Stimulated activated CD4-positive, alpha-beta T cell treated with anti-CD3 and anti-CD28 coated beads, Interleukin-1b, Interleukin-23, amount 100 ng/mL, for 1 hour (primary cell): Measurements from ENCODE around the gene AKAP13.

Experiments
- DNase-seq, 2 donors: peaks; one replicate each; pipeline ENCODE4 v3.0.0-alpha.2; 2020; ENCODE audit warnings: low read depth in 2 of 2

The AKAP13 gene

DNA sequence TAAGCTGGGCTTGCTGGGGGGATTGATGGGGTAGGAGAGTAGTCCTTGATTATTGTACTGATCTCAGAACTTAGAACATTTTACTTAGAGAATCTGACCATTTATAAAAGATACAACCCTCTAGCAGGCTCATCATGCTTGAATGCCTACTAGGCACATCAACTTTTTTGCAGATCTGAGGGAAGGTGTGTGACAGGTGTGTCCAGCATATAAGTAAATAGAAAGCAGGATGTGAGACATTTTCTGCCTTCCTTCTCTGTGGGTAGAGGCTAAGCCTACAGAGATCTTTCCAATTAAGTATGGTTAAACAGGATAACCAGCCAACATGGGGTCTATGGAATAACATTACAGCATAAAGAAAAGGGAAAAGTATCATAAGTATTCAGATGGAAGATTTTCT, 159.1 kb downstream of the AKAP13 start:
- no peak for DNase-seq

DNA sequence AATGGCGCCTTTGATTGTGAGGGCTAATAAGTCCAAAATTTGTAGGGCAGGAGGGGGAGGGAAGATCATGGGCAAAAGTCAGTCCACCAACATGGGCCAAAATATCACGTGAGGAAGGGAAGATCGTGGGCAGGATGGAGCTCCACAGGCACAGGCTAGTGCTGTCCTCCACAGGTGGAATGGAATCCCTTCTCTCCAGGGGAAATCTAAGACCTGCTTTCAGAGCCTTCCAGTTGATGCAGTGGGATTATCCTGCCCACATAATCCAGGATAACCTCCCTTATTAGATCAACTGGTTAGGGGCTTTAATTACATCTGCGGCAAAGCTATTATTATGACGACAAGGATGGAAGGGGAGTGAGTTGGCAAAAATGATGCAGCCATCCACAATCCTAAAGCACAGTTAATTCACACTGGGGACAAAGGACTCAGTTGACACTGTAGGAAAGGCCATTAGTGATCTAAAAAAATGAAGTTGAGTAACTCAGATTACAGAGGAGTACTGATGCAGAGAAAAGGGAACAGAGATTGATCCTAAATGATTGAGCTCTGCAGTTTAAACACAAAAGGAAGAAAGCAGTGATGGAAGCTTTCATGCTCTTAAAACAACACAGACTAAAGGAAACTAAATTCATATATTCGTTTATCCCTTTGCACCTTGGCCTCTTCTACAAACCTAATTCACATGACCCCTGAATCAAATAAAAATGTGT, 159.8 kb downstream of the AKAP13 start:
- no peak for DNase-seq

DNA sequence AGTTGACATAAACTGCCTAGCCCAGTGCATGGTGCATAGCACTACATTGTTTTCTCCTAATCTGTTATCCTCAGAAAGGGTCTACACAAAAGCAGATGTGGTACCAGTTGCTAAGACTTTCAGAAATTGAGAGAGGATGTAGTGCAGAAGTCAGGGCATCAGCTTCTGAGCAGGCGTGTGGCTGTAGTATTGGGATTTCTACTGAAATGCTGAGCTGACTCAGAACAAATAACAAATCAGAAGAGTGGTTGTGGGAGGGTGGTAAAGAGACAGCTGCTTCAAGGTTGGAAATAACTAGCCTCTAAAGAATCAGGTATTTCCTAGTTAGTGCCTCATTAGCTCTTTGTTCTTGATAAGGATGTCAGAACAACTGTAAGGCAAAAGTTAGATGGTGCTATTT, 161.3 kb downstream of the AKAP13 start:
- no peak for DNase-seq

DNA sequence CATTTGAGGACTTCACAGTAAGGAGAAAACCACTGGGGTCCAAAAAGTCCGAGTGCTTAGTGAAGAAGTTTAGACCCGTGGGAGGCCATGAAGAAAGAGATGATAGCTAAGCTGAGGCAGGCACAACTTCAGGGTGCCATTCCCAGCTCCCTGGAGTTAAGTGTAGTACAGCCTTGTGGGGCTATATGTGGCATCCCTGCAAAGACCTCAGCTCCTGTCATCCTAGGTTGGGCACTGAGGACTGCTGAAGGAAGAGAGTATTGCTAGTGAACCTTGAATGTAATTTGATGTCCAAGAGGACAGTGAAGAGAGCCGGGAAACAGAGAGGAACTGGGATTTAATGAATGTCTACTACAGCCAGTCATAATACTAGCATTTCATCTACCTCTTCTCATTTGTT, 162.1 kb downstream of the AKAP13 start:
- DNase-seq = no peak

DNA sequence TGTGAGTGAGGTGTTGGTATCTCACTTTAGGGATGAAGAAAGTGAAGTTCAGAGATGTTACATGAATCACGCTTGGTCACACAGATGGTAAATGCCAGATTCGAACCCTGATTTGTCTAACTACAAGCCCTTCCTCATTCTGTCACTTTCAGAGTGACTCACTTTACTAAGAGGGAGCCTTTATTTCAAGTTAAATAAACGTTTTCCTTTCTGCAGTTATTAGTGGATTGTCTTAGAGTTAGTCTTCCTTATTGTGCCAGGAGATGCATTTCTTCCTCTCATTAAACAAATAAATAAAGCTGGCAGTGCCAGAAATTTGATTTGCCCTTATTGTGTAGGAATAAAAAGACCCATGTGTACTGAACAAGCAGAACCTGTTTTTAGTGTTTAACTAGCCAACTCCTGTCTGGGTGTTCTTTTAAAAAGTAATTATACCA, 162.5 kb downstream of the AKAP13 start:
- no peak for DNase-seq

DNA sequence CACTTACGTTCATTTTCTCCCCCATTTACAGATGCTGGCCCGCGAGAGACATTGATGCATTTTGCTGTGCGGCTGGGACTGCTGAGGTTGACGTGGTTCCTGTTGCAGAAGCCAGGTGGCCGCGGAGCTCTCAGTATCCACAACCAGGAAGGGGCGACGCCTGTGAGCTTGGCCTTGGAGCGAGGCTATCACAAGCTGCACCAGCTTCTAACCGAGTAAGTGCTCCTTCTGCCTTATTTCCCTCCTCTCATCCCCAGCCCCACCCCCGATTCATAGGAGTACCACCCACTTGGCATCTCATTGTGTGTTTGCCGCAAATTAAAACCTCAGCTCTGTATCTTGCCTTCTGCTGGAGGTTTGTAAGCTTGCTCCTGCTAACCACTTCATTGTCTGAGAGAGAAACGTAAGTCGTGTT, 163.3 kb downstream of the AKAP13 start:
- DNase-seq = no peak

DNA sequence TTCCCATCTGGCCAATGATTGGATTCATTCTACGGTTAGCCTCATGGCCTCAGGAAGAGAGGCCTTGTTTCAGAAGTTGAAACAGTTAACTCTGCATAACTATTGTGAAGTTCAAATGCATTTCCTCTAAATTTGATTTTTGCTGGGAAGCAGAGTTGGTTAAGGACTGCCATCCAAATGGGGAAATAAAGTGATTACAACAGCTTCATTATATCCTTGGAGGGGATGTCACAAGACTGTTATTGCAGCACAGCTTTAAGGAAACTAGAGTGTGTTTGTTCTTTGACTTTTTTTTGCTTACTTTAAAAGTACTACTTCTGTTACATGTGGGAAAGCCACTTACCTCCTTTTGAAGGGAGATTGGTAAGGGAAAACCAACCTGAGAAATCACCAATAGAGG, 164.8 kb downstream of the AKAP13 start:
- DNase-seq = no peak

DNA sequence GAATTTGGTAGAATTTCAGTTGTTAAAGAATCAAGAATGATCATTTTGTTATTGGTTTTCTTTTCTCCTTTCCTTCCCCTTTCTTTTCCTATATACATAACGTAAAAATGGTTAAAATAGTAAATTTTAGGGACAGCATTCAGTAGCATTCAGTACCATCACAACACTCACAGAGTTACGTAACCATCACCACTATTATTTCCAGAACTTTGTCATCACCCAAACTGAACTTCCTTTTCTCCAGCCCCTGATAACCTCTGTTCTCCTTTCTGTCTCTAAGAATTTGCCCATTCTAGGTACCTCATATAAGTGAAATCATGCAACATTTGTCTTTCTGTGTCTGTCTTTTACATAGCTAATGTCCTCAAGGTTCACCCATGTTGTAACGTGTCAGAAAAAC, 165.3 kb downstream of the AKAP13 start:
- no peak for DNase-seq

DNA sequence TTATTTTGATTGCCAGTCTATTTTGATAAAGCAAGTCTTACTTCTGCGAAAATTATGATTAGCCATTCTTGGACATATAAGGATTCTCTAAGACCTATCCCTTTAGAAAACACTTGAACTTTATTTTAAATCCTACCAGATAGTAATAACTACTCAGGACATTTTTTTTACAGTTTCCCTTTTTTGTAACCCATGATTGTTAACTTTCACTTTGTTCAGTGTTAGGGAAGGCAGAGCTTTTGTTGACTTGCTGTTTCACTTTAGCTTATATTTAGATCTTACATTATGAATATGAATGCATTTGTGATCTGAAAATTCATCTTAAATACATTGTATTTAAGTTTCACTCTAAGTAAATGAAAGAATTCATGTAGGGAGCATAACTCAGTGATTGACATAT, 167.0 kb downstream of the AKAP13 start:
- DNase-seq = no peak

DNA sequence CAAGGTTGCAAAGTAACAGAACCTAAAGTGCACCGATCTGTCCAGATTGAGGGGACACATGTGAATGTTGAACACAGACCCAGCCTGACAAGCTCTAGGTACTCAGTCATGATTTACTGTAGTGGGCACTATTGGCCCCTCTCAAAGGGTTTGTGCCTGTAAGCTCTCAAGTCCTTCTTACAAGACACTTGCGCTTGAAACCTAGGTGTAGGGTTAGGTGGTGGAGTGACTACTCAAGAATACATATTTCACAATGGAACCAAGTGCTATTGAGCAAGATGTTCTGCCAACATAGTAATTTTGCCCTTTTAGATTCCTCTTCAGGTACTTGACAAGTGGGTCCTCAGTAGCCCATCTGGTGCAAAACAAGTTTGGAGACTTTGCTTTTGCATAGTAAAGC, 169.9 kb downstream of the AKAP13 start:
- no peak for DNase-seq

DNA sequence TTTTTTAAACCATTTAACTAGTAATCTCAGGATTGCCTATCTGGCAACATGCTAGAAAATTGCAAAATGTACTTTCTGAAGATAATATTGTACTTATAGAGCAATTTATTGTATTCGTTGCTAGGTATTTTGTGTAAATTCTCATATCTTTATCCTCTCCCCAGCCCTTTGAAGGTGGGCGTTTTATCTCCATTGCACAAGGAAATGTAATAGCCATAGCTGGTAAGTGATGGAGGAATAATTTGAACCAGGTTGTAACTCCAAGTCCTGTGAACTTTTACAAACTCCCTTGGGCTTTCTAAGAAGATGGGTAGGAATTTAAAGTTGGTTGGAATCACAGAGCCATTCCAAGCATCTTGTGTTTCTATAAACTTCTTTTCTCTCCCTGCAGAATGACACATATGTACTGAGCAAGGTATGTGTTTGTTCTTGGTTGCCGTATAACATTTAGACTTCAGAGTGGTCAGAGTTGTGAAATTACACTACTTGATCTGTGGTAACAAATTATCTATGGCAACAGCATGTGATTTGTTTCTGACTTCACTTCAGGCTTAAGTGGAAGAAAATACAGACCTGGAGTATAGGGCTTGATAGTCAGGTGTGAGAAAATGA, 170.9 kb downstream of the AKAP13 start:
- no peak for DNase-seq

DNA sequence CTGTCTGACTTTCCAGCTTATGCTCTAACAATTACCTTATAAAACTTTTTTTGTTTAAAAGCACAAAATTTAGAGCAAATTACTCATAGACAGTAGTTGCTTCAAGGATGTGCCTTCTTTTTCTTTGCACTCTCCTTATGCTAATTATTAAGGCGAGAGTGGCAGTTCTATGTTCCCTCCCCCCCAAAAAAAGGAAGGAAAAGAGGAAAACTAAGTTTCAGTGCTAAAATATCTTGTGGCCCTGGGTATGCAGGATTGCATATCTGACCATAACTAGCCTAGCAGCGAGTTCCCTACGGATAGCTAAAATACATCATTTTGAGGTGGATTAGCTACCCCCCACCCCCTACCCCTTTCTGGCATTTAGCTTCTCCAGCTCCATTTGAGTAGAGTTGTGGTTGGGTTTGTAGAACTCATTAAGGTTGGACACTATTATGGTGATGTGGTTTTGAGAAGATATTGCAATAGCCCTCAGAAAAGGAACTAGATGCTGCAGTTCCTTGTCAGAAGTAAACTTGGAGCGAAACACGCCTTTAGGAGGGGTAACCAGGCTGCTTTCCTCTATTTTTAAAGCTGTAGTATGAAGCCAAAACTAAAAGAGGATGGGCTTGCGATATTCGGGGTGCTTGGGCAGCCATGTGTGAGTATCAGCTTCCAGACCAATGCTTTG, 174.6 kb downstream of the AKAP13 start:
- no peak for DNase-seq

DNA sequence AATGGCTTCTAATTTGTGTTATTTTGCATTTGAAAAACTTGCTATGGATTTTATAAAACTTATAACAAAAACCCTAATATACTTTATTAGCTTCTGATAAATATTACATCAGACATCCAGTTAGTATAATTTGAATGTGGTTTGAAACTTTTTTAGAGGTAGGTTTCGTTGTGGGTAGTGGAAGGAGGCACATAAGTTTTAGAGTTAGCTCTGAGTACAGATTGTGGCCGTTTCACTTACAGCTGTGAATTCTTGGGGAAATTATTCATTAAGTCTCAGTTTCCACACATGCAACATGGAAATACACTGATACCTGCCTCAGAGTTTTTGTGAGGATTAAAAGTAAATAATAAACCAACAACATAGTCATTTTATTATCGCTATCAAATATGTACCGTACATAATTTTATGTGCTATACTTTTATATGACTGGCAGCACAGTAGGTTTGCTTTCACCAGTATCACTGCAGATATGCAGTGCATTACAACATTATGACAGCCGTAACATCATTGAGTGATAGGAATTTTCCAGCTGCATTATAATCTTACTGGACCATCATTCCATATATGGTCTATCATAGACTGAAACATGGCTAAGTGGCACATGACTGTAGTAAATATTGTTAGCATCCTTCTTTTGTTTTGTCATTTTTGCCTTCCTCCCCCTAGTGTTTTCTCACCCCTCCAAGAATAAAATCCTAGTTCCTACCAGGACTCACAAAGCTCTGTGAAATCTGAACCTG, 175.6 kb downstream of the AKAP13 start:
- no peak for DNase-seq

DNA sequence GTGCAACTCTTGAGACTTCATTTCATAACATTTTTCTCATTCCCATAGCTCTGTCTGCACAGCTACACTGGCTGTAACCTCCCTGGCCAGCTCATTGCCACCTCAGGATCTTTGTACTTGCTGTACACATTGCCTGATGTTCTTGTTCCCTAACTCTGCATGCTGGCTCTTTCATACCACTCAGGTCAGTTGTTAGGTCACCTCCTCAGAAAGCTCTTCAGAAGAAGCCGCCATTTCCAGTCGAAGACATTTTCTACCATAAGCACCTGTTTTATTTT, 176.2 kb downstream of the AKAP13 start:
- no peak for DNase-seq

DNA sequence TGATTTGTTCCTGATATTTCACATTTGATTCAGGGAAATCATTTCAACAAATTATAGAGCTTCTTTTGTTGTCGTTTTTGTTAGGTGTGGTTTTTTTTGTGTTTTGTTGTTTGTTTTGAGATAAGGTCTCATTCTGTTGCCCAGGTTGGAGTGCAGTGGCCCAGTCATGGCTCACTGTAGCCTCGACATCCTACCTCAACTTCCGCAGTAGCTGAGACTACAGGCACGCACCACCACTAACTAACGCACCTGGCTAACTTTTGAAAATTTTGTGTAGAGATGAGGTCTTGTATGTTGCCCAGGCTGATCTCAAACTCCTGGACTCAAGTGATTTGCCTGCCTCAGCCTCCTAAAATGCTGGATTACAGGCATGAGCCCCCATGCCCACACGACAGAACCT, 177.0 kb downstream of the AKAP13 start:
- no peak for DNase-seq

DNA sequence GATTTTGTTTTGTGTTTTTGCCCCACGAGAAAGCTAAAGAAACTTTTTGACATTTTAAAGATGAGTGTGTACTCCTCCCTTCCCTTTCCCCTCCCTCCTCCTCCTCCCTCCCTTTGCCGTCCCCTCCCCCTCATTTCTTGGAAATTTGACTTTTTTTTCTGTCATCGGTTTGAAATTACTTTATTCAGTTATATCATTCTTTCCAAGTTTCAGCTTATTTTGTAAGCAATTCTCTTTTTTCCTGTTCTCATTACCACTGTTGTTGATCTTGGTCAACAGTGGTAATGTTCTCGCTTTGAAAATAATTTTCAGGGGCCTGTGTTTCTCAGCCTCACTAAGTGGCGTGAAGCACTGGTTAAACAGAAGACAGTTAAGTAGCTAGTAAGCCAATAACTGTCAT, 178.4 kb downstream of the AKAP13 start:
- DNase-seq = no peak

DNA sequence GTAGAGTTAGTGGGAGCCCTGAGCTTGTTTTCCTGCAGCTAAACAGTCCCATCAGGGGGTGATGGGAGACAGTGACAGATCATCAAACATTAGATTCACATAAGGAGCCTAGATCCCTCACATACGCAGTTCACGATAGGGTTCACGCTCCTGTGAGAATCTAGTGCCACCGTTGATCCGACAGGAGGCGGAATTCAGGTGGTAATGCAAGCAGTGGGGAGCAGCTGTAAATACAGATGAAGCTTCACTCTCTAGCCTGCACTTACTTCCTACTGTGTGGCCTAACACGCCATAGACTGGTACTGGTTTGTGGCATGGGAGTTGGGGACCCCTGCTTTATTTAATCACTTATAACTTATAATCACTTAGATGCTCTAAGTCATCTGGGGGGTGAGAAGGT, 179.1 kb downstream of the AKAP13 start:
- no peak for DNase-seq

DNA sequence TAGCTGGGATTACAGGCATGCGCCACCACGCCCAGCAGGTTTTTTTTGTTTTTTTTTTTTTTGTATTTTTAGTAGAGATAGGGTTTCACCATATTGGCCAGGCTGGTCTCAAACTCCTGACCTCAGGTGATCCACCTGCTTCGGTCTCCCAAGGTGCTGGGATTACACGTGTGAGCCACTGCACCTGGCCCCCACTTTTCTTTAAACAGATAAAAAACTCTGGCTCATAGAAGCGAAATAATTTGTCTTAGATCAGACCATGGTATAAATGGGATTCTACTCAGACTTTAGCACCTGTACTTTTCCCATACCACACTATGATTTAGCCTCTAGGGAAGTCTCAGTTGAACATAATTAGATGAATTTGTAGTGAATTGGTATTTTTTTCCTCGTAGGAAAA, 182.4 kb downstream of the AKAP13 start:
- no peak for DNase-seq

DNA sequence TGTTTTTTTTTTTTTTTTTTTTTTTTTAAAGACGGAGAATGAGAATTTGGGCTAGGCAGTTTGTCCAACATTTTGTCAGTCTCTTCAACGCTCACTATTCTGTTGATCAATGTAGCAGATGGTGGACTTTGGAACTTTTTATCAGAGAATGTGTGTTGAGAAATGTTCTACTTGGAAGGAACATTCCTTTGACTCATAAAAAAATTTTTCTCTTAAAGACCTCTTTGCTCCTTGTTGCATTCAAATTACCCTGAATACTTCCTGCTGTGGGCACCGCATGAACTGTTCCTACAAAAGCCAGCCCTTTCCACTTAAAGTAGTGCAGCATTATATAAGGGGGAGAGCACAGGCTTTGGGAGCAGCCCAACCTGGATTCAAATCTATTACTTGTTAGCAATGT, 182.9 kb downstream of the AKAP13 start:
- DNase-seq = no peak

DNA sequence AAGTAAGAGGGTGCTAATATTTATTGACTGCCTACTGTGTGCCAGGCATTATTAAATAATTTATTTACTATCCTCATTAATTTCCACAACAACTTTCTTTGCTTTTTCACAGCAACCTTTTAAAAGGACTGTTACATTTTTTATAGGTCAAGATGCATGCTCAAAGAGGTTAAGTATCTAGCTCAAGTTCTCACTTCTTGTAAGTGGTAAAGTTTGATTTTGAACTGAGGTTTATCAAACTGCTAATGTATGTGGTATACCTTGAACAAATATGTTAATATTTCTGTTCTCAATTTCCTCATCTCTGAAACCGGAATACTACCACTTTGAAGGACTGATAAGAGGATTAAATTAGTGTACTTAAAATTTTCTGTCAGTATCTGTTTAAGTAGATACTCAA, 183.3 kb downstream of the AKAP13 start:
- DNase-seq = no peak

DNA sequence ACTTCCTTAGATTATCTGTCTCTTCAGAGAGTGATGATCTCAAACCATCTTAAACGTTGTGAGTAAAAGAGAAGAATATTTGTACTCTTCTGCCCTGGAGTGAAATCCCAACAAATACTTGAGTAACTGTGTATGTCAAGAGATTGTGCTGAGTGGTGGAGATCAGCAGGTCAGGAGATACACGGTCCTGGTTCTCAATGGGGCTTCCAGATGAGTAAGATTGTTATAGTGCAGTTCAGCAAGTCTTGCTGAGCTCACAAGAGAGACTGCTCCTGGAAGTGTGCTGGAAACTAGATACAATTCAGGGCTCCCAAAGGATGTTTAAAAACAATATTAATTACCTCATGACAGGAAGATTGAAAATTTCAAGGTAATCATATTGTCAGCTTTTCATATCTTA, 184.3 kb downstream of the AKAP13 start:
- no peak for DNase-seq

DNA sequence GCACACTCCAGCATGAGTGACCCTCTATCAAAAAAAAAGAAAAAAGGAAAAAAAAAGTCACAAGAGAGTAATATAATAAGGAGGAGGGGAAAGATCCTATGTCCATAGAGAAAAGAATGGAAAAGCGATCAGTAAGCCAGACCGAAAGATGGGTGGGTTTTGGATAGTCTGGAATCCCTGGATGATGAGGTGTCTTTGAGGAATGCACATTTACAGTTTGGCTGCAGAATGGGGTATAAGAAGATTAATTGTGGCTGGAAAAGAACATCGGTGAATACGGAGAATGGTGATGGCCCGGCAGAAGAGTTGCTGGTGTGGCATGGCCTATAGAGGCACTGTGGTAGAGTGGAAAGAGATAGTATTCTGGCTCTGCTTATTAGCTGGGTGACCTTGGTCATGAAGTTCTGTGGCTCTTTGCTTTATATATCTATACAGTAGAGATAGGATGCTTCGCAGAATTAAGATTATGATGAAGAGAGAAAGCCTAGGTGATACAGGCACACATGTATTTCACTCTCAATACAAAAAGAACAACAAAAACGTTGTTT, 187.9 kb downstream of the AKAP13 start:
- no peak for DNase-seq

DNA sequence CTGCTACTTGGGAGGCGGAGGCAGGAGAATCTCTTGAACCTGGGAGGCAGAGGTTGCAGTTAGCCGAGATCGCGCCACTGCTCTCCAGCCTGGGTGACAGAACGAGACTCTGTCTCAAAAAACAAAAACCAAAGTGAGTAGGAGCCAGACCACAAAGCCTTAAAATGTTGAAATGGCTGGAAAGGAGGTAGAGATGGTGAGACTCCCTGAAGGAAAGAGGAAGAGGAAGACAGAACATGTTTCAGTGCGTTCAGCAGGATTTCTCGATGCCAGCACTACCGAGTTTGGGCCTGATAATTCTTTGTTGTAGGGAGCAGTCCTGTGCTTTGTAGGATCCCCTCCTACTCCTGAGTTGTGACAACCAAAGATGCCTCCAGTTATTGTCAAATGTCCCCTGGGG, 189.9 kb downstream of the AKAP13 start:
- DNase-seq = no peak
